Activated CD8-positive, alpha-beta memory T cell treated with anti-CD3 and anti-CD28 coated beads, Interleukin-2, amount 50 U/mL, for 24 hours (primary cell): ENCODE measurements around the gene EIF3A.
"Not testable (repeated sequence)": the region's sequence is repeated elsewhere in the genome, so short reads cannot be mapped to it uniquely, and the experiment has no call there.

Source experiments
- DNase-seq: peaks from one replicate; pipeline ENCODE4 v3.0.0-alpha.2; 2020; ENCODE audit errors: extremely low read depth

Gene EIF3A, protein sequence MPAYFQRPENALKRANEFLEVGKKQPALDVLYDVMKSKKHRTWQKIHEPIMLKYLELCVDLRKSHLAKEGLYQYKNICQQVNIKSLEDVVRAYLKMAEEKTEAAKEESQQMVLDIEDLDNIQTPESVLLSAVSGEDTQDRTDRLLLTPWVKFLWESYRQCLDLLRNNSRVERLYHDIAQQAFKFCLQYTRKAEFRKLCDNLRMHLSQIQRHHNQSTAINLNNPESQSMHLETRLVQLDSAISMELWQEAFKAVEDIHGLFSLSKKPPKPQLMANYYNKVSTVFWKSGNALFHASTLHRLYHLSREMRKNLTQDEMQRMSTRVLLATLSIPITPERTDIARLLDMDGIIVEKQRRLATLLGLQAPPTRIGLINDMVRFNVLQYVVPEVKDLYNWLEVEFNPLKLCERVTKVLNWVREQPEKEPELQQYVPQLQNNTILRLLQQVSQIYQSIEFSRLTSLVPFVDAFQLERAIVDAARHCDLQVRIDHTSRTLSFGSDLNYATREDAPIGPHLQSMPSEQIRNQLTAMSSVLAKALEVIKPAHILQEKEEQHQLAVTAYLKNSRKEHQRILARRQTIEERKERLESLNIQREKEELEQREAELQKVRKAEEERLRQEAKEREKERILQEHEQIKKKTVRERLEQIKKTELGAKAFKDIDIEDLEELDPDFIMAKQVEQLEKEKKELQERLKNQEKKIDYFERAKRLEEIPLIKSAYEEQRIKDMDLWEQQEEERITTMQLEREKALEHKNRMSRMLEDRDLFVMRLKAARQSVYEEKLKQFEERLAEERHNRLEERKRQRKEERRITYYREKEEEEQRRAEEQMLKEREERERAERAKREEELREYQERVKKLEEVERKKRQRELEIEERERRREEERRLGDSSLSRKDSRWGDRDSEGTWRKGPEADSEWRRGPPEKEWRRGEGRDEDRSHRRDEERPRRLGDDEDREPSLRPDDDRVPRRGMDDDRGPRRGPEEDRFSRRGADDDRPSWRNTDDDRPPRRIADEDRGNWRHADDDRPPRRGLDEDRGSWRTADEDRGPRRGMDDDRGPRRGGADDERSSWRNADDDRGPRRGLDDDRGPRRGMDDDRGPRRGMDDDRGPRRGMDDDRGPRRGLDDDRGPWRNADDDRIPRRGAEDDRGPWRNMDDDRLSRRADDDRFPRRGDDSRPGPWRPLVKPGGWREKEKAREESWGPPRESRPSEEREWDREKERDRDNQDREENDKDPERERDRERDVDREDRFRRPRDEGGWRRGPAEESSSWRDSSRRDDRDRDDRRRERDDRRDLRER (N-terminal part only)

GRCh38 chr10:119080521-119081259 is at the start of gene EIF3A:
Gene EIF3A, minus strand, starts transcription at chr10:119080817. Its CDS starts 141 bp downstream, at chr10:119080676.
- DNase-seq = peak; percentile 73

GRCh38 chr10:119129721-119130120 is 49.1 kb upstream of the EIF3A start:
- DNase-seq = no peak

DNA sequence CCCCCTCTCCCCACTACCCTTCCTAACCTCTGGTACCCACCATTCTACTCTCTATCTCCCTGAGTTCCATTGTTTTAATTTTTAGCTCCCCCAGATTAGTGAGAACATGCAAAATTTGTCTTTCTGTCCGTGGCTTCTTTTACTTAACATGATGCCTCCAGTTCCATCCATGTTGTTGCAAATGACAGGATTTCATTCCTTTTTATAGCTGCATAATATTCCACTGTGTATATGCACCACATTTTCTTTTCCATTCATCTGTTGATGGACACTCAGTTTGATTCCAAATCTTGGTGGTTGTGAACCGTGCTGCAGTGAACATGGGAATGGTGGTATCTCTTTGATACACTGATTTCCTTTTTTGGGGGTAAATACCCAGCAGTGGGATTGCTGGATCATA is 45.3 kb upstream of the EIF3A start:
- DNase-seq = no peak

DNA sequence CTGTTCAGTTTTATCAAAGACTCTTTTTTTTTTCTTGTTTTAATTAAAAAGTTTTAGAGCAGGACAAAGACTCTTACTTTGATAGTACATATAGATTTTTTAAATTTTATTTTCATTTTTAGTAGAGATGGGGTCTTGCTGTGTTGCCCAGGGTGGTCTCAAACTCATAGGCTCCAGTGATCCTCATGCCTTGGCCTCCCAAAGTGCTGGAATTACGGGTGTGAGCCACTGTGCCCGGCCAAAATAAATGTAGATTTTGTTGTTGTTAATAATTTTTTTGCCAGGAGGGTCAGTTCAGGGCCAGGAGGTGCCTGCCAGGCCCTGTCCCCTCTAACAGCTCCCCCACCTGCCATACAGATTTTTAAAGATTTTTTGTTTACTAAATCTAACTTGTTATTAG is 40.3 kb upstream of the EIF3A start:
- no peak for DNase-seq

- DNase-seq = no peak
Observed at GRCh38 chr10:119120413-119120867, 39.8 kb upstream of the EIF3A start.

- no peak for DNase-seq
Observed at GRCh38 chr10:119119400-119119799, 38.8 kb upstream of the EIF3A start.

GRCh38 chr10:119118231-119118630 is 37.6 kb upstream of the EIF3A start:
- DNase-seq = no peak

DNA sequence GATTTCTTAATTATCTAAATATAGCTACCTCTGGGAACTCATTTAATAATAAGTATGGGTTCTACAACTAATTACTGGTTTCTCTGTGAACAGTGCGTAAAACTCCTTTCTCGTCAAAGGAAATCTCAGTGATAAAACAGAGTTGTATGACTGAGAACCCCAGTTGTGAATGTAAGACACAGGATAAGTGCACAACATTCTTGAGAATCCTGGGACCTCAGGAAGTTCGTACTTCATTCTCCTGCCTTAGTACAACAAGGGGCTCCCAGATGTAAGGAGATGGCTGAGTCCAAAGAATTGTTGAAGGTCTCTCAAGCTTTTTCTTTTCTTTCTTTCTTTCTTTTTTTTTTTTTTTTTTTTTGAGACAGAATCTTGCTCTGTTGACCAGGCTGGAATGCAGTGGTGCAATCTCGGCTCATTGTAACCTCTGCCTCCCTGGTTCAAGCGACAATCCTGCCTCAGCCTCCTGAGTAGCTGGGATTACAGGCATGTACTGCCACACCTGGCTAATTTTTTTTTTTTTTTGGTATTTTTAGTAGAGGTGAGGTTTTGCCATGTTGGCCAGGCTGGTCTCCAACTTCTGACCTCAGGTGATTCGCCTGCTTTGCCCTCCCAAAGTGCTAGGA is 35.8 kb upstream of the EIF3A start:
- DNase-seq = no peak

GRCh38 chr10:119115926-119116325 is 35.3 kb upstream of the EIF3A start:
- no peak for DNase-seq

DNA sequence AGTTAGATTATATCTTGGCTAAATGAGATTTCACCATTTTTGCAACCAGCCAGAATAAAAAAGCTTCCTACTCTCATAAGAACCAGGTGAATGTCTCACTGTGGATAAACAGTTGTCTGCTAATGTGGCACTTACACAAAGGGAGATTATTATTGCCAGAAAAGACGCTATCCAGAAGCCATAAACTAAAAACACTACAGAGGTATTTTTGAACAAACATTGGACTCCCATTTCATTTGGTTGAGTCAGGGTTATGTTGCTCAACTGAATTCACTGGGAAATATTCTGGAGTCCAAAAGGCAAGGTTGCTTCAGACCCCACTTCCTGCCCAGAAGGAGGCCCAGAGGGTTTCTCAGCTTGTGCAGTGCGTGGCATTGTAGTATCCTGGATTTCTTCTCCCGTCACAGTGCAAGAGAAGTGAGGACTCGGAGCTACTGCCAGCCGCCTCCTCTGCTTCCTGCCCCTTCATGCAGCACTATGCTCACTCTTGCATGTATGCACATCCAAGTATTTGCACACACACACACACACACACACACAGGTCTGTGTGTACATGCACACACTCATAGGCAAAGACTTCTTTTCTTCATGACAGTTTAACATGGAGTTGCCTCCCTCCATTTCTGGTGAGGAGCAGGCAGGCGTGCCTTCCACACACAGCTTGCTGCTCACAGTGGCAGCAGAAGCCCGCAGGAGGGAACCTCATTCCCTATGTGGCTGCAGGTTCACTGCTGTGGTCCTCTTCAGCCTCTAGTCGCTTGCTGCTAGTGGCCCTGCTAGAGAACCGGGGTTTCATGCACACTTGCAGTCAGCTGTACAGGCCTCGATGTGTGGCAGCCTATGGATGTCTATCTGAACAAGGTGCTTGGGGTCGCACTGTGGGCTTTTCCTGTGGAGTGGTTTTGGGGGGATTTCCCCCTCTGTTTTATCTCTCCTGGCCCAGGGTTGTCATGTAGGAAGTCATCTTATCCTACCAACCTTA is 33.4 kb upstream of the EIF3A start:
- no peak for DNase-seq

DNA sequence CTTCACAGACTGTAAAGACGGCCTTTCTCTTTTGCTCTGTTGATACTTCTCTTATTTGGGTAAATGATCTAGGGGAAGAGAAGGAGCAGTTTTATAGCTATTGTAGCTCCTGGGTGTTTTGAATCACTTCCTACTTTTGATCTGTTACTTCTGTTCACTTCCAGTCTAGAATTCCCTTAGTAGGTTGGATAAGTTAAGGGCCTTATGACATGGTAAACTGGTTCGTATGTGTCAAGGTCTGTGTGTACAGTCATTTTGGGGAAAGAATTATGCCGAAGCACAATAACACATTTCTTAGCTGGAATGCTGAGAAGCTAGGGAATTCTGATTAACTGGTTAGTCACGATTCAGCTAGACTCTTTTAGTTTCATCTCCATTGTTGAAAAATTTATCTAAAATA is 31.4 kb upstream of the EIF3A start:
- no peak for DNase-seq

GRCh38 chr10:119107771-119108170 is 27.2 kb upstream of the EIF3A start:
- not testable (repeated sequence) for DNase-seq

GRCh38 chr10:119107106-119107505 is 26.5 kb upstream of the EIF3A start:
- DNase-seq = not testable (repeated sequence)

DNA sequence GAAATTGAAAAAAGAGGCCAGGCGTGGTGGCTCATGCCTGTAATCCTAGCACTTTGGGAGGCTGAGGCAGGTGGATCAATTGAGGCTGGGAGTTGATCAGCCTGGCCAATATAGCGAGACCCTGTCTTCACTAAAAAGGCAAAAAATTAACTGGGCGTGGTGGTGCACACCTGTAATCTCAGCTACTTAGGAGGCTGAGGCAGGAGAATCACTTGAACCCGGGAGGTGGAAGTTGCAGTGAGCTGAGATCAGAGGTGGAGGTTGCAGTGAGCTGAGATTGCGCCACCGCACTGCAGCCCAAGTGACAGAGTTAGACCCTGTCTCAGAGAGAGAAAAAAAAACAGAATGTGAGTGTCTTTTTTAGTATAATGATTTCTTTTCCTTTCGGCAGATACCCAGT is 25.3 kb upstream of the EIF3A start:
- not testable (repeated sequence) for DNase-seq

- no peak for DNase-seq
Observed at GRCh38 chr10:119105155-119105554, 24.5 kb upstream of the EIF3A start.

- no peak for DNase-seq
Observed at GRCh38 chr10:119104654-119105015, 24.0 kb upstream of the EIF3A start.

DNA sequence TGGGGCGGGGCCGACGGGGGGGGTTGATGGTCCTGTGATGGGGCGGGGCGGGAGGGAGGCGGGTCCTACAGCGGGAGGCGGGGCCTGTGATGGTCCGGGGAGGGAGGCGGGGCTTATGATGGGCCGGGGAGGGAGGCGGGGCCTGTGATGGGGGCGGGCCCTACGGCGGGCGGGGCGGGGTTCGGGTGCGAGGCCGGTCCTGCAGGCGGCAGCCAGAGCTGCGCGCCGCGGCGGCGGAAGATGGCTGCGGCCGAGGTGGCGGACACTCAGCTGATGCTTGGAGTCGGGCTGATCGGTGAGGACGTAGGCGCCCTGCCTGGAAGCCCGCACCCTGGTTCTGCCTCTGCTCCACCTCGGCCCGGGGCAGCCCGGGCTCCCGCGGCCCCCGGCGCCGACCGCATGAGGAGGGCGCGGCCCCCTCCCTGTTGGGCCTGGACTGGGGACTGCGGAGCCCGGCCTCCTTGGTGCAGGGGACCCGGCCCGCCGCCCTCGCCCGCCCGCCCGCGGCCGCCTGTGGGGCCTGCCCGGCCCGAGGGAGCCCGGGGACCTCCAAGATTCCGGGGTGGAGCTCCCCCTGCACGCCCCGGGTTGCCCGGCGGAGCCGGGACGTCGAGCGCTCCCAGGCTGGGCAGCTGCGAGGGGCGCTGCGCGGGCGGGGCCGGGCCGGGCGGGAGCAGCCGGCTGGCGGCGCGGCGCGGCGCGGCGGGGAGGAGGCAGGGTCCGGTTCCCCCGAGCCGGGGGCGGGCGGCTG is 23.5 kb upstream of the EIF3A start, which contains the start of gene DENND10:
Gene DENND10 (plus strand): TSS at position 211 of the 751 bp plus-strand sequence. CDS start 30 bp downstream, at position 241.
- no peak for DNase-seq

GRCh38 chr10:119103241-119103902 is 22.8 kb upstream of the EIF3A start:
- no peak for DNase-seq
